ENCODE measurements around the gene ITFG2. TPM values are rescaled to one million over a fixed set of nuclear protein-coding genes. Genes with fewer than 3 reads are reported as not detected.

Gene ITFG2
- total and polyA plus RNA-seq, 2 experiments from 2014 or later: 17.3 to 32.6 TPM

- no peak overlapping the region for H3K4me3 ChIP-seq
These were observed 27.5 kb upstream of the ITFG2 start for GRCh38 chr12:2785017-2785416.

More at GRCh38 chr12:2785017-2785416, 27.5 kb upstream of the ITFG2 start:
- peaks cover 3% of the 10 kb centered on the region; the same call in 1 of the 3 replicates for H3K9me3 Mint-ChIP-seq
- Histone ChIP-seq H2AFZ (no peak overlapping the region), H3K4me1 (ENCODE audit: insufficient read depth) (no peaks in the 10 kb centered on the region), H3K9me2 (ENCODE audit: insufficient read depth) (no peaks in the 10 kb centered on the region), H4K20me1 (replicated peaks; ENCODE audit: insufficient read depth) (no peaks in the 10 kb centered on the region), H3F3A (replicated peaks; ENCODE audit: low read depth) (no peaks in the 10 kb centered on the region), H3K27me3 (ENCODE audit: insufficient read depth) (no peaks in the 10 kb centered on the region), H3K79me2 (replicated peaks; ENCODE audit: insufficient read depth) (no peaks in the 10 kb centered on the region), H3K4me2 (no peak overlapping the region), H3K27ac (ENCODE audit: low read depth) (no peak overlapping the region), H3K36me3 (ENCODE audit: insufficient read depth) (no peaks in the 10 kb centered on the region)
- ATAC-seq (no peak), DNase-seq (ENCODE audit: low spot score) (no peak)
- no peaks in the 10 kb centered on the region for H3K36me3 Mint-ChIP-seq (ENCODE audit: low read depth)
- TF ChIP-seq ZNF331 (CRISPR knock-in tag; IDR thresholded peaks at IDR 0.05; ENCODE audit: low read depth) (no peak), EZH2phosphoT487 (IDR thresholded peaks at IDR 0.05; ENCODE audit: unreplicated experiment) (no peak), JUNB (IDR thresholded peaks at IDR 0.05; ENCODE audit: unreplicated experiment) (no peak), ZNF462 (CRISPR knock-in tag; IDR thresholded peaks at IDR 0.05) (no peak), NANOG (IDR thresholded peaks at IDR 0.05; ENCODE audit: borderline replicate concordance) (no peak), POLR2AphosphoS5 (IDR thresholded peaks at IDR 0.05; ENCODE audit: low read depth) (no peak), STAT1 (IDR thresholded peaks at IDR 0.05; ENCODE audit: unreplicated experiment) (no peak), CREB1 (CRISPR knock-in tag; IDR thresholded peaks at IDR 0.05; ENCODE audit: low read depth) (no peak), REST (IDR thresholded peaks at IDR 0.05; ENCODE audit: unreplicated experiment) (no peak), CTCF (conservative IDR thresholded peaks at IDR 0.05; ENCODE audit: low read depth in 2 of 2) (no peak), EZH2 (IDR thresholded peaks at IDR 0.05; ENCODE audit: low read depth, unreplicated experiment) (no peak), ETS1 (IDR thresholded peaks at IDR 0.05) (no peak), ZNF114 (CRISPR knock-in tag; IDR thresholded peaks at IDR 0.05) (no peak)
- no peak overlapping the region for H3K27ac Mint-ChIP-seq
- H3K4me1 Mint-ChIP-seq: peaks cover 5% of the 10 kb centered on the region
- no peak overlapping the region for H3K4me3 Mint-ChIP-seq
- H3K27me3 Mint-ChIP-seq (ENCODE audit: insufficient read depth, low read depth, poor library complexity): peaks cover 15% of the 10 kb centered on the region

Data from GM23338 (cell line).